Activated T-cell treated with anti-CD3 and anti-CD28 coated beads, Interleukin-2, amount 50 U/mL, for 4 hours (primary cell): ENCODE measurements around the gene TTC3. TPM values are rescaled to one million over a fixed set of nuclear protein-coding genes. Genes with fewer than 3 reads are reported as not detected.
A peak's percentile ranks its signal among the peaks of the same experiment; 100 is the strongest.
"Not testable (repeated sequence)": the region's sequence is repeated elsewhere in the genome, so short reads cannot be mapped to it uniquely, and the experiment has no call there.

Source experiments
- ATAC-seq, 2 donors: fragments of 200-7000 bp; cut with Tn5 transposase; one replicate each; pipeline ENCODE4 v1.10.0; 2021
- DNase-seq: peaks from one replicate; pipeline ENCODE4 v3.0.0-alpha.2; 2020
- H3K27me3 Mint-ChIP-seq: one replicate; pipeline ENCODE4 v1.8.0; 2021; ENCODE audit warnings: low read depth, mixed read lengths
- H3K36me3 Mint-ChIP-seq: one replicate; pipeline ENCODE4 v1.8.0; 2022; ENCODE audit warnings: mixed read lengths; ENCODE audit not compliant: insufficient read depth
- H3K4me1 Mint-ChIP-seq: one replicate; pipeline ENCODE4 v1.8.0; 2021; ENCODE audit warnings: low read depth, mixed read lengths
- H3K4me3 Mint-ChIP-seq: one replicate; pipeline ENCODE4 v1.8.0; 2021; ENCODE audit warnings: mild to moderate bottlenecking, moderate library complexity, mixed read lengths
- H3K9me3 Mint-ChIP-seq: one replicate; pipeline ENCODE4 v1.8.0; 2021; ENCODE audit warnings: mixed read lengths
- total RNA-seq, 3 donors: library from RNA; stranded (reverse); gene quantifications; one replicate each; pipeline ENCODE4 v1.2.1, GENCODE V29; 2021

TTC3 gene
- total RNA-seq, 3 donors from 2014 or later: 41.9 to 46.5 (median 44.6) TPM

GRCh38 chr21:37210799-37211198 is 137.7 kb downstream of the TTC3 start:
- no peak overlapping the region for H3K4me3 Mint-ChIP-seq
- peaks cover 8% of the 10 kb centered on the region for H3K4me1 Mint-ChIP-seq
- ATAC-seq (no peak), DNase-seq (no peak)
- H3K36me3 Mint-ChIP-seq: no peaks in the 10 kb centered on the region
- no peaks in the 10 kb centered on the region for H3K9me3 Mint-ChIP-seq
- H3K27me3 Mint-ChIP-seq: peaks cover 2% of the 10 kb centered on the region

GRCh38 chr21:37214952-37215351 is 141.9 kb downstream of the TTC3 start:
- peaks cover 6% of the 10 kb centered on the region for H3K4me1 Mint-ChIP-seq
- no peaks in the 10 kb centered on the region for H3K36me3 Mint-ChIP-seq
- no peaks in the 10 kb centered on the region for H3K27me3 Mint-ChIP-seq
- no peak for ATAC-seq
- H3K9me3 Mint-ChIP-seq: no peaks in the 10 kb centered on the region
- DNase-seq: no peak
- H3K4me3 Mint-ChIP-seq: no peak overlapping the region

GRCh38 chr21:37219761-37220432 is 146.8 kb downstream of the TTC3 start:
- peaks cover 42% of the 10 kb centered on the region for H3K4me1 Mint-ChIP-seq
- no peaks in the 10 kb centered on the region for H3K9me3 Mint-ChIP-seq
- peaks cover 11% of the 10 kb centered on the region for H3K36me3 Mint-ChIP-seq
- no peaks in the 10 kb centered on the region for H3K27me3 Mint-ChIP-seq
- ATAC-seq (no peak), DNase-seq (no peak)
- peak overlapping the region; percentile 89 for H3K4me3 Mint-ChIP-seq

- Mint-ChIP-seq H3K27me3 (no peaks in the 10 kb centered on the region), H3K9me3 (no peaks in the 10 kb centered on the region), H3K4me3 (peak overlapping the region; percentile 89), H3K36me3 (peaks cover 11% of the 10 kb centered on the region), H3K4me1 (peaks cover 48% of the 10 kb centered on the region)
- DNase-seq (no peak), ATAC-seq (peak; percentile 32 to 39)
Measured at GRCh38 chr21:37220433-37220980, 147.5 kb downstream of the TTC3 start.

GRCh38 chr21:37220981-37221664 is 148.1 kb downstream of the TTC3 start:
- H3K9me3 Mint-ChIP-seq: no peaks in the 10 kb centered on the region
- peaks cover 54% of the 10 kb centered on the region for H3K4me1 Mint-ChIP-seq
- ATAC-seq (peak; percentile 86 to 91), DNase-seq (peak; percentile 97)
- peaks cover 13% of the 10 kb centered on the region for H3K36me3 Mint-ChIP-seq
- H3K4me3 Mint-ChIP-seq: peak overlapping the region; percentile 89
- H3K27me3 Mint-ChIP-seq: no peaks in the 10 kb centered on the region

- not testable (repeated sequence) for H3K27me3 Mint-ChIP-seq, H3K9me3 Mint-ChIP-seq, DNase-seq, ATAC-seq
- H3K4me1 Mint-ChIP-seq: peaks cover 57% of the 10 kb centered on the region
- H3K4me3 Mint-ChIP-seq: peak overlapping the region; percentile 89
- peaks cover 20% of the 10 kb centered on the region for H3K36me3 Mint-ChIP-seq
Measured at GRCh38 chr21:37222248-37222647, 149.2 kb downstream of the TTC3 start.

GRCh38 chr21:37223804-37224345 is 150.8 kb downstream of the TTC3 start:
- Mint-ChIP-seq H3K4me1 (peaks cover 57% of the 10 kb centered on the region), H3K36me3 (peaks cover 29% of the 10 kb centered on the region), H3K27me3 (no peaks in the 10 kb centered on the region), H3K9me3 (no peaks in the 10 kb centered on the region), H3K4me3 (no peak overlapping the region)
- ATAC-seq (no peak), DNase-seq (no peak)

GRCh38 chr21:37224861-37225839 is 152.1 kb downstream of the TTC3 start:
- H3K36me3 Mint-ChIP-seq: peaks cover 29% of the 10 kb centered on the region
- peak; percentile 28 to 39 for ATAC-seq
- H3K27me3 Mint-ChIP-seq: no peaks in the 10 kb centered on the region
- peak; percentile 44 for DNase-seq
- H3K4me3 Mint-ChIP-seq: peak overlapping the region; percentile 39
- H3K9me3 Mint-ChIP-seq: no peaks in the 10 kb centered on the region
- peaks cover 49% of the 10 kb centered on the region for H3K4me1 Mint-ChIP-seq

- peaks cover 40% of the 10 kb centered on the region for H3K4me1 Mint-ChIP-seq
Measured at GRCh38 chr21:37226041-37226920, 153.2 kb downstream of the TTC3 start.

GRCh38 chr21:37227071-37228002 is 154.3 kb downstream of the TTC3 start:
- ATAC-seq (no peak), DNase-seq (no peak)
- Mint-ChIP-seq H3K9me3 (no peaks in the 10 kb centered on the region), H3K4me1 (peaks cover 33% of the 10 kb centered on the region), H3K4me3 (no peak overlapping the region), H3K36me3 (peaks cover 38% of the 10 kb centered on the region), H3K27me3 (no peaks in the 10 kb centered on the region)

More at GRCh38 chr21:37226041-37226920, 153.2 kb downstream of the TTC3 start:
- ATAC-seq (no peak), DNase-seq (no peak)
- Mint-ChIP-seq H3K9me3 (no peaks in the 10 kb centered on the region), H3K36me3 (peaks cover 35% of the 10 kb centered on the region), H3K4me3 (peak overlapping the region; percentile 39), H3K27me3 (no peaks in the 10 kb centered on the region)

GRCh38 chr21:37228003-37228400 is 154.9 kb downstream of the TTC3 start:
- no peak overlapping the region for H3K4me3 Mint-ChIP-seq
- H3K36me3 Mint-ChIP-seq: peaks cover 39% of the 10 kb centered on the region
- ATAC-seq (no peak), DNase-seq (no peak)
- no peaks in the 10 kb centered on the region for H3K9me3 Mint-ChIP-seq
- no peaks in the 10 kb centered on the region for H3K27me3 Mint-ChIP-seq
- peaks cover 29% of the 10 kb centered on the region for H3K4me1 Mint-ChIP-seq

- H3K4me3 Mint-ChIP-seq: no peak overlapping the region
- DNase-seq: no peak
- peaks cover 32% of the 10 kb centered on the region for H3K36me3 Mint-ChIP-seq
- no peaks in the 10 kb centered on the region for H3K27me3 Mint-ChIP-seq
- no peaks in the 10 kb centered on the region for H3K9me3 Mint-ChIP-seq
- ATAC-seq: no peak
- peaks cover 6% of the 10 kb centered on the region for H3K4me1 Mint-ChIP-seq
Measured at GRCh38 chr21:37230632-37231248, 157.7 kb downstream of the TTC3 start.
